Naive thymus-derived CD8-positive, alpha-beta T cell (primary cell): ENCODE data around the gene RANBP1. TPM values are rescaled to one million over a fixed set of nuclear protein-coding genes. Genes with fewer than 3 reads are reported as not detected.

Source experiments
- ATAC-seq, 2 donors: fragments of 150-1000 bp; cut with Tn5 transposase in 1 of 2; sonication (Bioruptor Pico), chemical (Tn5 transposase) in 1 of 2; 1 replicate in 1 of 2; 2 replicates in 1 of 2; pipeline ENCODE4 v1.10.0; 2021; ENCODE audit warnings: mild to moderate bottlenecking in 2 of 2, moderate library complexity in 2 of 2
- POLR2A ChIA-PET: fragments of 350-600 bp; sonication (Branson Sonifier 250); formaldehyde crosslinking; loops from one replicate; lab custom pipeline; 2021; ENCODE audit warnings: antibody characterized with exemption; lab: Charles Lee
- DNase-seq, 10 donors: peaks; one replicate each; pipeline versions ENCODE4 v3.0.0 to v3.0.0-alpha.2; 2020 to 2022
- H3K27ac Mint-ChIP-seq, 10 donors: one replicate each; pipeline ENCODE4 v1.8.0; 2020 to 2022; ENCODE audit warnings: mild to moderate bottlenecking in 10 of 10, mixed read lengths in 10 of 10, moderate library complexity in 4 of 10, inconsistent platforms in 1 of 10
- H3K27me3 Mint-ChIP-seq, 5 donors: one replicate each; pipeline ENCODE4 v1.8.0; 2021 to 2022; ENCODE audit warnings: mixed read lengths in 5 of 5
- H3K36me3 Mint-ChIP-seq, 3 donors: one replicate each; pipeline ENCODE4 v1.8.0; 2020 to 2022; ENCODE audit warnings: mixed read lengths in 3 of 3, mild to moderate bottlenecking in 2 of 3, inconsistent platforms in 1 of 3
- H3K4me1 Mint-ChIP-seq, 4 donors: one replicate each; pipeline ENCODE4 v1.8.0; 2021 to 2022; ENCODE audit warnings: mixed read lengths in 4 of 4
- H3K4me3 Mint-ChIP-seq, 10 donors: one replicate each; pipeline ENCODE4 v1.8.0; 2020 to 2022; ENCODE audit warnings: mild to moderate bottlenecking in 10 of 10, mixed read lengths in 10 of 10, moderate library complexity in 6 of 10, inconsistent platforms in 1 of 10
- H3K9me3 Mint-ChIP-seq, 9 donors: one replicate each; pipeline ENCODE4 v1.8.0; 2020 to 2022; ENCODE audit warnings: mixed read lengths in 9 of 9, mild to moderate bottlenecking in 3 of 9, inconsistent platforms in 1 of 9, moderate library complexity in 1 of 9
- polyA plus RNA-seq, 3 donors: library from polyadenylated mRNA; unstranded; fragments of 300-500 nt; fragmentation: Illumina TruSeq; gene quantifications; one replicate each; pipeline ENCODE4 v1.2.3, GENCODE V29; 2021
- total RNA-seq, 8 experiments: library from RNA in 2 of 8; stranded (reverse) in 2 of 8; gene quantifications; one replicate each; pipeline ENCODE4 v1.2.3 and lab custom pipeline; 2021 to 2026

The RANBP1 gene
- total and polyA plus RNA-seq, 5 experiments from 2014 or later: 64.0 to 106 (median 72.5) TPM

- POLR2A ChIA-PET: interaction anchor here (0.7 to 2.8 kb wide), 2 partner anchors 10 to 671 kb away, joined by 4 to 16 read pairs; no protein-coding TSS in a partner anchor
- Mint-ChIP-seq H3K4me1 (peaks cover 18 to 57% (median 50%) of the 10 kb centered on the region in 4 donors), H3K27me3 (no peaks in the 10 kb centered on the region), H3K4me3 (peak overlapping the region in 4 of 10 donors; percentile 30 to 77 (median 41)), H3K9me3 (no peaks in the 10 kb centered on the region), H3K27ac (peak overlapping the region; percentile 87 to 98 (median 92)), H3K36me3 (peaks cover 0 to 33% (median 4%) of the 10 kb centered on the region in 3 donors)
- no peak for ATAC-seq
- DNase-seq: no peak
Measured at GRCh38 chr22:20102203-20102780, 13.6 kb upstream of the RANBP1 start.

GRCh38 chr22:20105456-20106204 lies 10.3 kb upstream of the RANBP1 start:
- DNase-seq: peak in 1 of 10 donors; percentile 32
- no peaks in the 10 kb centered on the region for H3K9me3 Mint-ChIP-seq
- H3K36me3 Mint-ChIP-seq: peaks cover 0 to 40% (median 2%) of the 10 kb centered on the region in 3 donors
- H3K27me3 Mint-ChIP-seq: no peaks in the 10 kb centered on the region
- peaks cover 15 to 37% (median 22%) of the 10 kb centered on the region in 4 donors for H3K4me1 Mint-ChIP-seq
- H3K4me3 Mint-ChIP-seq: no peak overlapping the region
- POLR2A ChIA-PET: interaction anchor here (1.3 to 1.9 kb wide), 2 partner anchors 11 to 13 kb away, joined by 3 to 7 read pairs; partner anchors contain the start of gene RANBP1
- no peak for ATAC-seq
- peak overlapping the region in 6 of 10 donors; percentile 25 to 80 (median 52) for H3K27ac Mint-ChIP-seq

GRCh38 chr22:20106205-20106848 lies 9.6 kb upstream of the RANBP1 start:
- DNase-seq (peak in 1 of 10 donors; percentile 51), ATAC-seq (no peak)
- H3K27ac Mint-ChIP-seq: peak overlapping the region in 3 of 10 donors; percentile 29 to 37 (median 35)
- H3K4me3 Mint-ChIP-seq: no peak overlapping the region
- POLR2A ChIA-PET: interaction anchor here (1.3 to 1.9 kb wide), 2 partner anchors 10 to 14 kb away, joined by 3 to 7 read pairs; partner anchors contain the start of gene RANBP1
- H3K36me3 Mint-ChIP-seq: peaks cover 0 to 43% (median 2%) of the 10 kb centered on the region in 3 donors
- H3K9me3 Mint-ChIP-seq: no peaks in the 10 kb centered on the region
- H3K27me3 Mint-ChIP-seq: no peaks in the 10 kb centered on the region
- H3K4me1 Mint-ChIP-seq: peaks cover 8 to 37% (median 22%) of the 10 kb centered on the region in 4 donors

- no peaks in the 10 kb centered on the region for H3K27me3 Mint-ChIP-seq
- H3K4me1 Mint-ChIP-seq: peaks cover 8 to 37% (median 22%) of the 10 kb centered on the region in 4 donors
- ATAC-seq: no peak
- POLR2A ChIA-PET: interaction anchor here (1.3 to 1.9 kb wide), 2 partner anchors 9 to 15 kb away, joined by 3 to 7 read pairs; partner anchors contain the start of gene RANBP1
- DNase-seq: peak in 1 of 10 donors; percentile 36
- no peaks in the 10 kb centered on the region for H3K9me3 Mint-ChIP-seq
- no peak overlapping the region for H3K4me3 Mint-ChIP-seq
- peaks cover 0 to 43% (median 2%) of the 10 kb centered on the region in 3 donors for H3K36me3 Mint-ChIP-seq
- H3K27ac Mint-ChIP-seq: peak overlapping the region in 3 of 10 donors; percentile 29 to 49 (median 37)
Measured at GRCh38 chr22:20106849-20107237, 9.1 kb upstream of the RANBP1 start.

- ATAC-seq: no peak
- peak in 1 of 10 donors; percentile 42 for DNase-seq
- H3K9me3 Mint-ChIP-seq: no peaks in the 10 kb centered on the region
- no peak overlapping the region for H3K4me3 Mint-ChIP-seq
- POLR2A ChIA-PET: interaction anchor here (0.9 kb wide), 1 partner anchor 28 kb away, joined by 3 read pairs; the partner anchor contains the start of gene DGCR8
- peaks cover 7 to 35% (median 19%) of the 10 kb centered on the region in 4 donors for H3K4me1 Mint-ChIP-seq
- peaks cover 0 to 47% (median 2%) of the 10 kb centered on the region in 3 donors for H3K36me3 Mint-ChIP-seq
- H3K27me3 Mint-ChIP-seq: no peaks in the 10 kb centered on the region
- peak overlapping the region in 8 of 10 donors; percentile 32 to 79 (median 56) for H3K27ac Mint-ChIP-seq
Measured at GRCh38 chr22:20107471-20107901, 8.4 kb upstream of the RANBP1 start.

GRCh38 chr22:20107951-20108756 lies 7.8 kb upstream of the RANBP1 start:
- Mint-ChIP-seq H3K9me3 (no peaks in the 10 kb centered on the region), H3K27ac (peak overlapping the region in 9 of 10 donors; percentile 19 to 90 (median 52)), H3K36me3 (peaks cover 0 to 47% (median 2%) of the 10 kb centered on the region in 3 donors), H3K4me1 (peaks cover 7 to 29% (median 16%) of the 10 kb centered on the region in 4 donors), H3K27me3 (no peaks in the 10 kb centered on the region), H3K4me3 (no peak overlapping the region)
- ATAC-seq (no peak), DNase-seq (peak in 1 of 10 donors; percentile 51)
- POLR2A ChIA-PET: interaction anchor here (0.9 to 1.3 kb wide), 2 partner anchors 9 to 29 kb away, joined by 3 to 4 read pairs; partner anchors contain the start of genes DGCR8 and TRMT2A

GRCh38 chr22:20108757-20109230 lies 7.1 kb upstream of the RANBP1 start:
- H3K36me3 Mint-ChIP-seq: peaks cover 0 to 43% (median 2%) of the 10 kb centered on the region in 3 donors
- H3K9me3 Mint-ChIP-seq: no peaks in the 10 kb centered on the region
- no peak overlapping the region for H3K4me3 Mint-ChIP-seq
- ATAC-seq: no peak
- H3K27me3 Mint-ChIP-seq: no peaks in the 10 kb centered on the region
- POLR2A ChIA-PET: interaction anchor here (0.7 to 1.3 kb wide), 2 partner anchors 9 to 25 kb away, joined by 3 to 4 read pairs; partner anchors contain the start of gene TRMT2A
- H3K4me1 Mint-ChIP-seq: peaks cover 8 to 24% (median 15%) of the 10 kb centered on the region in 4 donors
- peak overlapping the region in 1 of 10 donors; percentile 90 for H3K27ac Mint-ChIP-seq
- peak in 1 of 10 donors; percentile 57 for DNase-seq

- Mint-ChIP-seq H3K36me3 (peaks cover 0 to 45% (median 2%) of the 10 kb centered on the region in 3 donors), H3K4me1 (peaks cover 13 to 32% (median 20%) of the 10 kb centered on the region in 4 donors), H3K27me3 (no peaks in the 10 kb centered on the region), H3K4me3 (no peak overlapping the region), H3K9me3 (no peaks in the 10 kb centered on the region), H3K27ac (peak overlapping the region in 5 of 10 donors; percentile 19 to 90 (median 25))
- POLR2A ChIA-PET: interaction anchor here (0.7 to 4.0 kb wide), 3 partner anchors 8 to 26 kb away, joined by 3 to 16 read pairs (median 4); partner anchors contain the start of gene TRMT2A
- DNase-seq: peak in 1 of 10 donors; percentile 64
- ATAC-seq: no peak
Measured at GRCh38 chr22:20109411-20110358, 6.2 kb upstream of the RANBP1 start.

GRCh38 chr22:20110359-20110985 lies 5.4 kb upstream of the RANBP1 start:
- ATAC-seq (no peak), DNase-seq (peak in 1 of 10 donors; percentile 26)
- H3K27ac Mint-ChIP-seq: peak overlapping the region in 9 of 10 donors; percentile 8 to 93 (median 89)
- peaks cover 0 to 40% (median 2%) of the 10 kb centered on the region in 3 donors for H3K36me3 Mint-ChIP-seq
- no peaks in the 10 kb centered on the region for H3K9me3 Mint-ChIP-seq
- POLR2A ChIA-PET: interaction anchor here (4.0 kb wide), 1 partner anchor 9 kb away, joined by 16 read pairs; no protein-coding TSS in a partner anchor
- peaks cover 16 to 38% (median 25%) of the 10 kb centered on the region in 4 donors for H3K4me1 Mint-ChIP-seq
- H3K27me3 Mint-ChIP-seq: no peaks in the 10 kb centered on the region
- no peak overlapping the region for H3K4me3 Mint-ChIP-seq
